MCF 10A (cell line): ENCODE measurements around the gene ZBTB38. TPM values are rescaled to one million over a fixed set of nuclear protein-coding genes. Genes with fewer than 3 reads are reported as not detected.

Experiments
- BruUV-seq: library from RNA; stranded (reverse); fragments of 400-500 nt; replicated peaks from 2 replicates; lab custom pipeline; 2021; lab: Mats Ljungman, UMichigan
- CTCF ChIA-PET: fragments of 300-600 bp; sonication (Branson Sonifier 250); formaldehyde crosslinking; extraction: SDS; loops from one replicate; lab custom pipeline; 2021; ENCODE audit warnings: antibody characterized with exemption, inconsistent platforms; lab: Yijun Ruan, JAX
- POLR2A ChIA-PET: fragments of 300-600, 350-650 bp; sonication (Branson Sonifier 250); formaldehyde crosslinking; extraction: SDS; loops from one replicate; lab custom pipeline; 2020; ENCODE audit warnings: antibody characterized with exemption, inconsistent platforms; lab: Yijun Ruan, JAX
- DNase-seq: peaks from one replicate; pipeline ENCODE4 v3.0.0-alpha.2; 2018; ENCODE audit not compliant: unreplicated experiment
- H3K27ac Mint-ChIP-seq: one replicate; pipeline ENCODE4 v1.8.0; 2022; ENCODE audit warnings: mild to moderate bottlenecking, low read depth, mixed read lengths; ENCODE audit not compliant: unreplicated experiment
- H3K27me3 Mint-ChIP-seq: one replicate; pipeline ENCODE4 v1.8.0; 2022; ENCODE audit warnings: mixed read lengths; ENCODE audit not compliant: insufficient read depth, unreplicated experiment
- H3K36me3 Mint-ChIP-seq: one replicate; pipeline ENCODE4 v1.8.0; 2022; ENCODE audit warnings: mild to moderate bottlenecking, moderate library complexity, mixed read lengths; ENCODE audit not compliant: insufficient read depth, unreplicated experiment
- H3K4me1 Mint-ChIP-seq: one replicate; pipeline ENCODE4 v1.8.0; 2022; ENCODE audit warnings: mixed read lengths; ENCODE audit not compliant: insufficient read depth, unreplicated experiment
- H3K4me3 Mint-ChIP-seq: one replicate; pipeline ENCODE4 v1.8.0; 2022; ENCODE audit warnings: mild to moderate bottlenecking, moderate library complexity, mixed read lengths; ENCODE audit not compliant: unreplicated experiment
- H3K9me3 Mint-ChIP-seq: one replicate; pipeline ENCODE4 v1.8.0; 2022; ENCODE audit warnings: mixed read lengths; ENCODE audit not compliant: unreplicated experiment
- intact Hi-C: fragments of 100-400 bp; cut with micrococcal nuclease; formaldehyde crosslinking; loops from 2 replicates; pipeline ENCODE4 v1.14.1; 2022
- total RNA-seq: library from RNA; stranded (reverse); gene quantifications from 2 replicates; pipeline ENCODE4 v1.2.3, GENCODE V29; 2022
- TF ChIP-seq, protein P1 (sequence below): fragments of 200-600 bp; IDR thresholded peaks from one replicate; pipeline ENCODE4 v1.8.0; 2022; ENCODE audit warnings: antibody characterized with exemption, mild to moderate bottlenecking; ENCODE audit not compliant: unreplicated experiment

Gene ZBTB38
- total RNA-seq, 1 experiment from 2014 or later, result 168 TPM

DNA sequence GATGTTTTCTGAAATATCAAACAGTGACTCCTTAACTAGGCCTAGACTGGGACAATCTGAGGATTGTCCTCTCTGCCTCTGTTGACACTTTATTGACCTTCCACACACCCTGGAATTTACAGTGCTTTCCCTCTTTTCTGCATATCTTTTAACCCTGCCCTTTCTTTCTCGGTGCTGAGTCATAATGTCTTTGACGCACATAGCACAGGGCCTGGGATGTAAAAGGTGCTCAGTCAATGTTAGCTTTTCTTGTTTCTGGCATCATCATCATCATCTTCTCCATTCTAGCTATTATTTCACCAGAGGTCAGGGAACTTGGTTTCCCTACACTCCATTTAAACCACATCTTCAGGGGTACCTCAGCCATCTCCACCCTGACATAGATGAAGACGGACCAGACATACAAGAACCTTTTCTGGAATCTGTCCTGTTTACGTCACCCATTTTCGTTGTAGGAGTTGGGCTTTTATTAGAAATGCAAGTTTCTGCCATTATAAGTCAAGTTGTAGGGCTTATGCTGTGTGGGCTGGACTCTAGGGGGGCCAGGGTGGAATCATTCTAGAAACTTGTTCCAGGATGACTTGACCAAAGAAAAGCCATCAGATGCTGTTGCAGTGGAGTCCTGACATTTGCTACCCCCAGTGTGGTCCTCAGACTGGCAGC lies 46.6 kb downstream of the ZBTB38 start:
- no peaks in the 10 kb centered on the region for H3K27me3 Mint-ChIP-seq
- POLR2A ChIA-PET, result interaction anchor here (0.7 kb wide), 1 partner anchor 11 kb away, joined by 3 read pairs; no protein-coding TSS in a partner anchor
- no peaks in the 10 kb centered on the region for H3K9me3 Mint-ChIP-seq
- CTCF ChIA-PET, result no interaction called here
- no TSS peak for BruUV-seq
- peak; percentile 38 for DNase-seq
- peaks cover 85% of the 10 kb centered on the region for H3K36me3 Mint-ChIP-seq
- no peak overlapping the region for H3K4me3 Mint-ChIP-seq
- peak overlapping the region; percentile 95 for H3K27ac Mint-ChIP-seq
- H3K4me1 Mint-ChIP-seq, result peaks cover 50% of the 10 kb centered on the region
- TF ChIP-seq, protein P1, sequence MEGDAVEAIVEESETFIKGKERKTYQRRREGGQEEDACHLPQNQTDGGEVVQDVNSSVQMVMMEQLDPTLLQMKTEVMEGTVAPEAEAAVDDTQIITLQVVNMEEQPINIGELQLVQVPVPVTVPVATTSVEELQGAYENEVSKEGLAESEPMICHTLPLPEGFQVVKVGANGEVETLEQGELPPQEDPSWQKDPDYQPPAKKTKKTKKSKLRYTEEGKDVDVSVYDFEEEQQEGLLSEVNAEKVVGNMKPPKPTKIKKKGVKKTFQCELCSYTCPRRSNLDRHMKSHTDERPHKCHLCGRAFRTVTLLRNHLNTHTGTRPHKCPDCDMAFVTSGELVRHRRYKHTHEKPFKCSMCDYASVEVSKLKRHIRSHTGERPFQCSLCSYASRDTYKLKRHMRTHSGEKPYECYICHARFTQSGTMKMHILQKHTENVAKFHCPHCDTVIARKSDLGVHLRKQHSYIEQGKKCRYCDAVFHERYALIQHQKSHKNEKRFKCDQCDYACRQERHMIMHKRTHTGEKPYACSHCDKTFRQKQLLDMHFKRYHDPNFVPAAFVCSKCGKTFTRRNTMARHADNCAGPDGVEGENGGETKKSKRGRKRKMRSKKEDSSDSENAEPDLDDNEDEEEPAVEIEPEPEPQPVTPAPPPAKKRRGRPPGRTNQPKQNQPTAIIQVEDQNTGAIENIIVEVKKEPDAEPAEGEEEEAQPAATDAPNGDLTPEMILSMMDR, result no peak
- intact Hi-C loops, result no loop called here

DNA sequence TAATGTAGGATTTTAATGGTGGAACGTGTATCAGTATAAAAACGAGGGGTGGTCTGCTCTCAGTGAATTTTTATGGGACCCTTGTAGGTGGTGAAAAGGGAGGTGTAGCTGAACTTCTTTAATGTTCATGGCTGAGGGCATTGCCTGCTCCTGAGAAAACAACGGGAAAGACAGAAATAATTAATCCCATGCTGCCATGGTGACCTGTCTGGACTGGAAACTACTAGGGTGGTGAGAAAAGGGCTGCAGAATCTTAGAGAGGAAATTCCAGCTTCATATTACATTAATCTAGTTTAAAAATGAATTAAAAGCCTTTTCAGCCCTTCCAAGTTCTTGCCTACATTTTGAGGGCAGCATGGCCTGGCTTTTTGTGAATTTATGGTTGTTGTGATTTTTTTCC lies 47.6 kb downstream of the ZBTB38 start:
- POLR2A ChIA-PET, result no interaction called here
- H3K9me3 Mint-ChIP-seq, result no peaks in the 10 kb centered on the region
- H3K36me3 Mint-ChIP-seq, result peaks cover 85% of the 10 kb centered on the region
- H3K27ac Mint-ChIP-seq, result peak overlapping the region; percentile 95
- H3K27me3 Mint-ChIP-seq, result no peaks in the 10 kb centered on the region
- no peak overlapping the region for H3K4me3 Mint-ChIP-seq
- DNase-seq, result no peak
- CTCF ChIA-PET, result interaction anchor here (0.5 to 0.6 kb wide), 2 partner anchors 10 to 26 kb away, joined by 4 to 5 read pairs; no protein-coding TSS in a partner anchor
- TF ChIP-seq, protein P1, result no peak
- BruUV-seq, result no TSS peak
- peaks cover 49% of the 10 kb centered on the region for H3K4me1 Mint-ChIP-seq
- intact Hi-C loops, result no loop called here

Other genes starting within 250 kb of the ZBTB38 start
- gene PXYLP1, start 136.7 kb upstream of the ZBTB38 start, total RNA-seq, result 2.1 and 5.4 TPM in 2 replicates
- gene RASA2, start 118.5 kb downstream of the ZBTB38 start, total RNA-seq, result 15.8 and 19.5 TPM in 2 replicates